Neural progenitor cell (in vitro differentiated cells): ENCODE measurements around the gene REST. TPM values are rescaled to one million over a fixed set of nuclear protein-coding genes. Genes with fewer than 3 reads are reported as not detected.
A peak's percentile ranks its signal among the peaks of the same experiment; 100 is the strongest.

ENCODE experiments used
- DNase-seq: peaks from one replicate; pipeline ENCODE4 v3.0.0-alpha.2; 2016; ENCODE audit warnings: low spot score
- H2AFZ ChIP-seq: fragments of 200-600 bp; sonication (generic); replicated peaks from 2 replicates; pipeline ENCODE4 v1.6.1; 2016; ENCODE audit warnings: antibody characterized with exemption
- H3F3A ChIP-seq: fragments of 200-600 bp; sonication (generic); 2 replicates; pipeline ENCODE4 v1.6.1; 2016; ENCODE audit warnings: antibody characterized with exemption, low read depth
- H3K27ac ChIP-seq: fragments of 200-600 bp; sonication (generic); 2 replicates; pipeline ENCODE4 v1.5.1; 2016; ENCODE audit warnings: mild to moderate bottlenecking
- H3K27me3 ChIP-seq: fragments of 200-600 bp; sonication (generic); 2 replicates; pipeline ENCODE4 v1.6.1; 2016; ENCODE audit warnings: mild to moderate bottlenecking, moderate library complexity
- H3K36me3 ChIP-seq: fragments of 200-600 bp; sonication (generic); 2 replicates; pipeline ENCODE4 v1.5.1; 2016
- H3K4me1 ChIP-seq: fragments of 200-600 bp; sonication (generic); 2 replicates; pipeline ENCODE4 v1.6.1; 2016; ENCODE audit warnings: mixed run types
- H3K4me2 ChIP-seq: fragments of 200-600 bp; sonication (generic); 2 replicates; pipeline ENCODE4 v1.6.1; 2016
- H3K4me3 ChIP-seq: fragments of 200-600 bp; sonication (generic); 2 replicates; pipeline ENCODE4 v1.5.1; 2016
- H3K79me2 ChIP-seq: fragments of 200-600 bp; sonication (generic); 2 replicates; pipeline ENCODE4 v1.6.1; 2016; ENCODE audit warnings: low read depth
- H3K9ac ChIP-seq: fragments of 200-600 bp; sonication (generic); 2 replicates; pipeline ENCODE4 v1.6.1; 2016
- H3K9me3 ChIP-seq: fragments of 200-600 bp; sonication (generic); 2 replicates; pipeline ENCODE4 v1.5.1; 2016; ENCODE audit warnings: low read depth
- H4K20me1 ChIP-seq: fragments of 200-600 bp; sonication (generic); 2 replicates; pipeline ENCODE4 v1.6.1; 2016; ENCODE audit warnings: low read depth
- H3K27ac Mint-ChIP-seq: 3 replicates; pipeline ENCODE4 v1.8.0; 2021; ENCODE audit warnings: mixed read lengths
- H3K27me3 Mint-ChIP-seq: 2 replicates; pipeline ENCODE4 v1.8.0; 2022; ENCODE audit warnings: low read depth, mild to moderate bottlenecking, inconsistent platforms, moderate library complexity, mixed read lengths; ENCODE audit not compliant: insufficient read depth
- H3K36me3 Mint-ChIP-seq: 3 replicates; pipeline ENCODE4 v1.8.0; 2021; ENCODE audit warnings: mixed read lengths
- H3K4me1 Mint-ChIP-seq: 3 replicates; pipeline ENCODE4 v1.8.0; 2021; ENCODE audit warnings: mixed read lengths
- H3K4me3 Mint-ChIP-seq: 3 replicates; pipeline ENCODE4 v1.8.0; 2021; ENCODE audit warnings: mild to moderate bottlenecking, moderate library complexity, mixed read lengths
- H3K9me3 Mint-ChIP-seq: 3 replicates; pipeline ENCODE4 v1.8.0; 2020; ENCODE audit warnings: mixed read lengths
- CTCF ChIP-seq: fragments of 200-600 bp; sonication (generic); IDR thresholded peaks from 2 replicates; pipeline ENCODE4 v1.5.1; 2017; ENCODE audit warnings: antibody characterized with exemption, mild to moderate bottlenecking
- EZH2 ChIP-seq: fragments of 200-600 bp; sonication (generic); IDR thresholded peaks from 2 replicates; pipeline ENCODE4 v1.6.1; 2017; ENCODE audit warnings: antibody characterized with exemption, mild to moderate bottlenecking, moderate library complexity
- EZH2phosphoT487 ChIP-seq: fragments of 200-600 bp; sonication (generic); IDR thresholded peaks from 2 replicates; pipeline ENCODE4 v1.6.1; 2017; ENCODE audit warnings: antibody characterized with exemption
- total RNA-seq: library from RNA; depleted of rRNA; stranded (reverse); fragments of >200 nt; gene quantifications from 2 replicates; pipeline ENCODE4 v1.2.3, GENCODE V29; 2015; ENCODE audit warnings: low replicate concordance

Gene REST
- total RNA-seq, 1 donor from 2014 or later, result 87.3 TPM

GRCh38 chr4:56973336-56973735 is 65.6 kb downstream of the REST start:
- Histone ChIP-seq H3K79me2 (peaks cover 34% of the 10 kb centered on the region), H2AFZ (no peak overlapping the region), H3K4me1 (peaks cover 7% of the 10 kb centered on the region), H3K36me3 (peaks cover 9% of the 10 kb centered on the region), H3K4me2 (no peak overlapping the region), H4K20me1 (peaks cover 24% of the 10 kb centered on the region), H3K4me3 (no peak overlapping the region), H3K9me3 (no peaks in the 10 kb centered on the region), H3K27ac (no peak overlapping the region), H3F3A (peaks cover 8% of the 10 kb centered on the region), H3K27me3 (no peaks in the 10 kb centered on the region), H3K9ac (no peak overlapping the region)
- Mint-ChIP-seq H3K27me3 (peaks cover 6% of the 10 kb centered on the region), H3K4me3 (no peak overlapping the region), H3K27ac (no peak overlapping the region), H3K4me1 (peaks cover 8% of the 10 kb centered on the region), H3K9me3 (peaks cover 2% of the 10 kb centered on the region), H3K36me3 (peaks cover 30% of the 10 kb centered on the region)
- DNase-seq, result no peak
- no peak for TF ChIP-seq CTCF
- TF ChIP-seq EZH2, result no peak
- TF ChIP-seq EZH2phosphoT487, result no peak

GRCh38 chr4:56976283-56976836 is 68.7 kb downstream of the REST start:
- H3K9me3 Mint-ChIP-seq, result peaks cover 2% of the 10 kb centered on the region
- H3K4me3 Mint-ChIP-seq, result peak overlapping the region; percentile 100
- no peak for DNase-seq
- TF ChIP-seq EZH2 (no peak), EZH2phosphoT487 (no peak), CTCF (no peak)
- peak overlapping the region; percentile 91 for H3K4me2 ChIP-seq
- H3K9ac ChIP-seq, result peak overlapping the region; percentile 40
- H3K4me1 Mint-ChIP-seq, result peaks cover 17% of the 10 kb centered on the region
- H3K79me2 ChIP-seq, result peaks cover 61% of the 10 kb centered on the region
- no peaks in the 10 kb centered on the region for H3K9me3 ChIP-seq
- H2AFZ ChIP-seq, result no peak overlapping the region
- H3K4me1 ChIP-seq, result peaks cover 13% of the 10 kb centered on the region
- peak overlapping the region; percentile 71 for H3K4me3 ChIP-seq
- peaks cover 40% of the 10 kb centered on the region for H4K20me1 ChIP-seq
- no peaks in the 10 kb centered on the region for H3K27me3 ChIP-seq
- H3K36me3 Mint-ChIP-seq, result peaks cover 28% of the 10 kb centered on the region
- no peak overlapping the region for H3K27ac ChIP-seq
- peak overlapping the region; percentile 10 for H3K27ac Mint-ChIP-seq
- peaks cover 8% of the 10 kb centered on the region for H3K27me3 Mint-ChIP-seq
- H3F3A ChIP-seq, result peaks cover 15% of the 10 kb centered on the region
- peaks cover 9% of the 10 kb centered on the region for H3K36me3 ChIP-seq

- TF ChIP-seq EZH2phosphoT487 (no peak), EZH2 (no peak), CTCF (no peak)
- Mint-ChIP-seq H3K27me3 (peaks cover 8% of the 10 kb centered on the region), H3K4me1 (peaks cover 21% of the 10 kb centered on the region), H3K27ac (peak overlapping the region; percentile 92), H3K4me3 (peak overlapping the region; percentile 100), H3K9me3 (peaks cover 2% of the 10 kb centered on the region), H3K36me3 (peaks cover 25% of the 10 kb centered on the region)
- H3K9me3 ChIP-seq, result no peaks in the 10 kb centered on the region
- peaks cover 15% of the 10 kb centered on the region for H3F3A ChIP-seq
- H3K4me3 ChIP-seq, result peak overlapping the region; percentile 71
- peak overlapping the region; percentile 40 for H3K9ac ChIP-seq
- no peaks in the 10 kb centered on the region for H3K27me3 ChIP-seq
- peak; percentile 64 for DNase-seq
- H3K27ac ChIP-seq, result no peak overlapping the region
- H3K4me1 ChIP-seq, result peaks cover 13% of the 10 kb centered on the region
- H3K4me2 ChIP-seq, result peak overlapping the region; percentile 91
- peak overlapping the region; percentile 87 for H2AFZ ChIP-seq
- H4K20me1 ChIP-seq, result peaks cover 45% of the 10 kb centered on the region
- H3K79me2 ChIP-seq, result peaks cover 66% of the 10 kb centered on the region
- H3K36me3 ChIP-seq, result peaks cover 9% of the 10 kb centered on the region
Measured at GRCh38 chr4:56976837-56977320, 69.2 kb downstream of the REST start.
